Measurements from ENCODE around the gene ZBTB12. TPM values are rescaled to one million over a fixed set of nuclear protein-coding genes. Genes with fewer than 3 reads are reported as not detected.
"Not testable (repeated sequence)": the region's sequence is repeated elsewhere in the genome, so short reads cannot be mapped to it uniquely, and the experiment has no call there.

ZBTB12 gene
- polyA plus RNA-seq, 1 donor (not counting 4 experiments of a cell fraction or from before 2014, with no cell fraction given): 0.64 TPM

DNA sequence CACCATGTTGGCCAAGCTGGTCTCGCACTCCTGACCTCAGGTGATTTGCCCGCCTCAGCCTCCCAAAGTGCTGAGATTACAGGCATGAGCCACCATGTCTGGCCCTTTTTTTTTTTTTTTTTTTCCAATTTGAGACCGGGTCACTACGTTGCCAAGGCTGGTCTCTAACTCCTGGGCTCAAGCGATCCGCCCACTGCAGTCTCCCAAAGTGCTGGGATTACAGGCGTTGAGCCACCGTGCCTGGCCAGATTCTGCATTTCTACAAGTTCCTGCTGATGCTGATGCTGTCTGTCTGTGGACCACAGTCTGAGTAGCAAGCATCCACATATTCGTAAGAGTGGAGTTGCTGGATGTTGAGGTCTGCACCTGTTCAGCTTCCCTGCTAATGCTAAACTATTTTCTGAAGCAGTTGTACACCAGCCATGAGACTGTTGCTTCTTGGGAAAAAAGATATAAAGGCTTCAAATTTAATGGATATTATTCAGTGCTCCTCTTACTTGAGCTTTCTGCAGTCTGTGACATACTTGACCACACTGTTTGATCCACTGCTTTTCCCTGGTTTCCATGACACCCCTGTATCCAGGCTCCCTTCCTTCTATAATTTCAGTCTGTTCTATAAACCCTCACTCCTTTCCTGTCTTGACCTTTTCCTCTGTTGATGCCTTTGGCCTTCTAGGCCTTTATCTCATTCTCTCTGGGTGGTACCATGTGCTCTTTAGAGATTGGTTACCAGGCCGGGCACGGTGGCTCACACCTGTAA lies 10.1 kb upstream of the ZBTB12 start:
- no peaks in the 10 kb centered on the region for H3K36me3 ChIP-seq (ENCODE audit: control insufficient read depth in 2 of 2, extremely low read depth in 1 of 2, insufficient read depth in 2 of 2, low read length in 2 of 2)
- H4K20me1 ChIP-seq (ENCODE audit: control insufficient read depth, extremely low read depth, insufficient read depth, low read length): no peaks in the 10 kb centered on the region
- H3K27me3 ChIP-seq (ENCODE audit: control insufficient read depth, extremely low read depth, insufficient read depth, low read length): no peaks in the 10 kb centered on the region
- H3K27ac ChIP-seq (ENCODE audit: control insufficient read depth, insufficient read depth, low read length): no peak overlapping the region
- no peaks in the 10 kb centered on the region for H3K79me2 ChIP-seq (ENCODE audit: control insufficient read depth, insufficient read depth, low read length)
- no peak overlapping the region for H3K4me3 ChIP-seq (ENCODE audit: control insufficient read depth in 2 of 3, extremely low read depth in 1 of 3, insufficient read depth in 2 of 3, low read depth in 1 of 3, low read length in 3 of 3)
- peaks cover 14% of the 10 kb centered on the region for H3K4me1 ChIP-seq (ENCODE audit: control insufficient read depth, extremely low read depth, insufficient read depth, low read length)
- no peaks in the 10 kb centered on the region for H3K9me1 ChIP-seq (ENCODE audit: control insufficient read depth, extremely low read depth, insufficient read depth, low read length)
- dilution Hi-C loops (cut with MboI; ENCODE audit: extremely low pct_ligation_motif_present, low sequenced_read_pairs): no loop called here
- no peak for FAIRE-seq
- no peak for DNase-seq (ENCODE audit: low read depth, low spot score)
- H3K9ac ChIP-seq (ENCODE audit: control insufficient read depth, extremely low read depth, insufficient read depth, low read length): no peak overlapping the region
- H3K4me2 ChIP-seq (ENCODE audit: control insufficient read depth, extremely low read depth, insufficient read depth, low read depth, low read length): no peak overlapping the region
- H3K9me3 ChIP-seq (ENCODE audit: control insufficient read depth, low read depth, low read length): no peaks in the 10 kb centered on the region
- H2AFZ ChIP-seq (ENCODE audit: control insufficient read depth, low read length): no peak overlapping the region
- TF ChIP-seq CTCF (optimal IDR thresholded peaks at IDR 0.05 in 1 of 3, IDR thresholded peaks at IDR 0.05 in 1 of 3, conservative IDR thresholded peaks at IDR 0.05 in 1 of 3; ENCODE audit: extremely low read depth in 1 of 3, insufficient read depth in 2 of 3, low read length in 3 of 3) (no peak), EZH2 (IDR thresholded peaks at IDR 0.05; ENCODE audit: low read length) (no peak)

GRCh38 chr6:31909298-31909697 lies 7.4 kb upstream of the ZBTB12 start:
- dilution Hi-C loops (cut with MboI; ENCODE audit: extremely low pct_ligation_motif_present, low sequenced_read_pairs); H3K9ac ChIP-seq (ENCODE audit: control insufficient read depth, extremely low read depth, insufficient read depth, low read length); H3K4me3 ChIP-seq (ENCODE audit: control insufficient read depth in 2 of 3, extremely low read depth in 1 of 3, insufficient read depth in 2 of 3, low read depth in 1 of 3, low read length in 3 of 3); H3K4me2 ChIP-seq (ENCODE audit: control insufficient read depth, extremely low read depth, insufficient read depth, low read depth, low read length); DNase-seq (ENCODE audit: low read depth, low spot score); H2AFZ ChIP-seq (ENCODE audit: control insufficient read depth, low read length); FAIRE-seq; H3K27ac ChIP-seq (ENCODE audit: control insufficient read depth, insufficient read depth, low read length); H3K36me3 ChIP-seq (ENCODE audit: control insufficient read depth in 2 of 2, extremely low read depth in 1 of 2, insufficient read depth in 2 of 2, low read length in 2 of 2); H3K79me2 ChIP-seq (ENCODE audit: control insufficient read depth, insufficient read depth, low read length); H4K20me1 ChIP-seq (ENCODE audit: control insufficient read depth, extremely low read depth, insufficient read depth, low read length); H3K27me3 ChIP-seq (ENCODE audit: control insufficient read depth, extremely low read depth, insufficient read depth, low read length); H3K9me1 ChIP-seq (ENCODE audit: control insufficient read depth, extremely low read depth, insufficient read depth, low read length); H3K9me3 ChIP-seq (ENCODE audit: control insufficient read depth, low read depth, low read length): not testable (repeated sequence)
- H3K4me1 ChIP-seq (ENCODE audit: control insufficient read depth, extremely low read depth, insufficient read depth, low read length): peaks cover 14% of the 10 kb centered on the region

DNA sequence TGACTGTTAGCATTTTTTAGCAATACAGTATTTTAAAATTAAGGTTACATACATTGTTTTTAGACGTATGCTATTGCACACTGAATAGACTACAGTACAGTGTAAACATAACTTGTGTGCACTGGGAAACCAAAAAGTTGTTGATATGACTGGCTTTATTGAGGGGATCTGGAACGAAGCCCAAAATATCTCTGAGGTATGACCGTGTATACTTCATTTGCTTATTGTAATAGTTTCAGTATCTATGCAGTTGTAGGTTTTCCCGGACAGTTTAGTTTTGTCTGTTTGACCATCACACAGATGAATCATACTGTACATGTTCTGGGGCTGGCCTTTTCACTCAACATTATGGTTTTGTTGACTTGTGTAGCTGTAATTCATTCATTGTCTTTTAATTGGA lies 6.9 kb upstream of the ZBTB12 start:
- no peak overlapping the region for H3K9ac ChIP-seq (ENCODE audit: control insufficient read depth, extremely low read depth, insufficient read depth, low read length)
- dilution Hi-C loops (cut with MboI; ENCODE audit: extremely low pct_ligation_motif_present, low sequenced_read_pairs): no loop called here
- no peaks in the 10 kb centered on the region for H4K20me1 ChIP-seq (ENCODE audit: control insufficient read depth, extremely low read depth, insufficient read depth, low read length)
- FAIRE-seq: no peak
- H3K9me3 ChIP-seq (ENCODE audit: control insufficient read depth, low read depth, low read length): no peaks in the 10 kb centered on the region
- no peak overlapping the region for H3K4me2 ChIP-seq (ENCODE audit: control insufficient read depth, extremely low read depth, insufficient read depth, low read depth, low read length)
- H2AFZ ChIP-seq (ENCODE audit: control insufficient read depth, low read length): no peak overlapping the region
- no peaks in the 10 kb centered on the region for H3K9me1 ChIP-seq (ENCODE audit: control insufficient read depth, extremely low read depth, insufficient read depth, low read length)
- H3K36me3 ChIP-seq (ENCODE audit: control insufficient read depth in 2 of 2, extremely low read depth in 1 of 2, insufficient read depth in 2 of 2, low read length in 2 of 2): no peaks in the 10 kb centered on the region
- no peaks in the 10 kb centered on the region for H3K27me3 ChIP-seq (ENCODE audit: control insufficient read depth, extremely low read depth, insufficient read depth, low read length)
- no peak overlapping the region for H3K4me3 ChIP-seq (ENCODE audit: control insufficient read depth in 2 of 3, extremely low read depth in 1 of 3, insufficient read depth in 2 of 3, low read depth in 1 of 3, low read length in 3 of 3)
- TF ChIP-seq EZH2 (IDR thresholded peaks at IDR 0.05; ENCODE audit: low read length): no peak
- TF ChIP-seq CTCF (optimal IDR thresholded peaks at IDR 0.05 in 1 of 3, IDR thresholded peaks at IDR 0.05 in 1 of 3, conservative IDR thresholded peaks at IDR 0.05 in 1 of 3; ENCODE audit: extremely low read depth in 1 of 3, insufficient read depth in 2 of 3, low read length in 3 of 3): no peak
- H3K27ac ChIP-seq (ENCODE audit: control insufficient read depth, insufficient read depth, low read length): no peak overlapping the region
- peaks cover 14% of the 10 kb centered on the region for H3K4me1 ChIP-seq (ENCODE audit: control insufficient read depth, extremely low read depth, insufficient read depth, low read length)
- no peak for DNase-seq (ENCODE audit: low read depth, low spot score)
- no peaks in the 10 kb centered on the region for H3K79me2 ChIP-seq (ENCODE audit: control insufficient read depth, insufficient read depth, low read length)

DNA sequence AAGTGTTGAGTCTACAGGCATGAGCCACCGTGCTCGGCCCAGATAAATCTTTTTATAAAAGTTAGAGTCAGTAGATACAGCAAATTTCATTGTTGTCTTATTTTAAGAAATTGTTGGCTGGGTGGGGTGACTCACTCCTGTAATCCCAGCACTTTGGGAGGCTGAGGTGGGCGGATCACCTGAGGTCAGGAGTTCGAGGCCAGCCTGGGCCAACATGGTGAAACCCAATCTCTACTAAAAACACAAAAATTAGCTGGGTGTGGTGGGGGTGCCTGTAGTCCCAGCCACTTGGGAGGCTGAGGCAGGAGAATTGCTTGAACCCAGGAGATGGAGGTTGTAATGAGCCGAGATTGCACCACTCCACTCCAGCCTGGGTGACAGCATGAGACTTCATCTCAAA lies 6.4 kb upstream of the ZBTB12 start:
- H3K9ac ChIP-seq (ENCODE audit: control insufficient read depth, extremely low read depth, insufficient read depth, low read length); H4K20me1 ChIP-seq (ENCODE audit: control insufficient read depth, extremely low read depth, insufficient read depth, low read length); H3K4me1 ChIP-seq (ENCODE audit: control insufficient read depth, extremely low read depth, insufficient read depth, low read length); DNase-seq (ENCODE audit: low read depth, low spot score); FAIRE-seq; H3K9me3 ChIP-seq (ENCODE audit: control insufficient read depth, low read depth, low read length); H3K9me1 ChIP-seq (ENCODE audit: control insufficient read depth, extremely low read depth, insufficient read depth, low read length); H3K27ac ChIP-seq (ENCODE audit: control insufficient read depth, insufficient read depth, low read length); H3K4me2 ChIP-seq (ENCODE audit: control insufficient read depth, extremely low read depth, insufficient read depth, low read depth, low read length); H2AFZ ChIP-seq (ENCODE audit: control insufficient read depth, low read length); H3K27me3 ChIP-seq (ENCODE audit: control insufficient read depth, extremely low read depth, insufficient read depth, low read length); H3K36me3 ChIP-seq (ENCODE audit: control insufficient read depth in 2 of 2, extremely low read depth in 1 of 2, insufficient read depth in 2 of 2, low read length in 2 of 2); dilution Hi-C loops (cut with MboI; ENCODE audit: extremely low pct_ligation_motif_present, low sequenced_read_pairs); H3K79me2 ChIP-seq (ENCODE audit: control insufficient read depth, insufficient read depth, low read length); H3K4me3 ChIP-seq (ENCODE audit: control insufficient read depth in 2 of 3, extremely low read depth in 1 of 3, insufficient read depth in 2 of 3, low read depth in 1 of 3, low read length in 3 of 3): not testable (repeated sequence)

Measured in keratinocyte (primary cell).